K562 (cell line): ENCODE measurements around the gene CDAN1. TPM values are rescaled to one million over a fixed set of nuclear protein-coding genes. Genes with fewer than 3 reads are reported as not detected.

Experiments
- ATAC-seq: fragments of 200-7000 bp; cut with Tn5 transposase; 3 replicates; pipeline ENCODE4 v1.9.1; 2020; ENCODE audit warnings: moderate library complexity
- BruUV-seq: library from RNA; stranded (reverse); fragments of 400-500 nt; replicated peaks from 2 replicates; lab custom pipeline; 2021; lab: Mats Ljungman, UMichigan
- CTCF ChIA-PET: fragments of 300-600 bp; formaldehyde crosslinking; extraction: SDS; loops from one replicate; lab custom pipeline; 2021; ENCODE audit warnings: low intra/inter-chr PET ratio; lab: Yijun Ruan, JAX
- POLR2A ChIA-PET: fragments of 300-600, 350-650 bp; sonication (Branson Sonifier 250); formaldehyde crosslinking; extraction: SDS; loops from one replicate; lab custom pipeline; 2021; ENCODE audit warnings: antibody characterized with exemption, inconsistent platforms; lab: Yijun Ruan, JAX
- DNase-seq, 4 experiments: peaks; one replicate each; pipeline versions ENCODE4 v3.0.0 to v3.0.0-alpha.2; 2011 to 2018; ENCODE audit warnings: low spot score in 3 of 4, mixed read lengths in 3 of 4; ENCODE audit errors: extremely low read depth in 1 of 4
- FAIRE-seq: peaks from 2 replicates; lab custom pipeline; 2011; peaks lifted over from hg19 to GRCh38; lab: Jason Lieb, UNC
- H2AFZ ChIP-seq: 2 replicates; pipeline ENCODE4 v1.6.0; 2011; ENCODE audit warnings: low read depth, low read length, control low read depth, inconsistent platforms
- H3K27ac ChIP-seq: fragments of 200-600 bp; 3 replicates; pipeline ENCODE4 v1.8.0; 2011; ENCODE audit warnings: low read depth, mild to moderate bottlenecking, control low read depth, inconsistent platforms, low read length, moderate library complexity, mixed read lengths; ENCODE audit errors: extremely low read depth
- H3K27me3 ChIP-seq, 2 experiments: fragments of 300-600 bp in 1 of 2; 2 replicates in 1 of 2; 3 replicates in 1 of 2; pipeline versions ENCODE4 v1.6.0 to v1.8.0; 2011; ENCODE audit warnings: inconsistent platforms in 2 of 2, low read length in 2 of 2, mild to moderate bottlenecking in 1 of 2, mixed read lengths in 1 of 2, moderate library complexity in 1 of 2; ENCODE audit not compliant: control insufficient read depth in 2 of 2, insufficient read depth in 2 of 2
- H3K36me3 ChIP-seq: fragments of 300-600 bp; 3 replicates; pipeline ENCODE4 v1.8.0; 2011; ENCODE audit warnings: mild to moderate bottlenecking, low read length, inconsistent platforms; ENCODE audit not compliant: control insufficient read depth, insufficient read depth
- H3K4me1 ChIP-seq, 2 experiments: fragments of 200-600 bp in 1 of 2; replicated peaks in 1 of 2; 2 replicates in 1 of 2; 3 replicates in 1 of 2; pipeline versions ENCODE4 v1.5.1 to v1.8.0; 2011; ENCODE audit warnings: inconsistent platforms in 2 of 2, low read length in 2 of 2, mild to moderate bottlenecking in 1 of 2, mixed read lengths in 1 of 2, moderate library complexity in 1 of 2; ENCODE audit not compliant: control insufficient read depth in 2 of 2, insufficient read depth in 2 of 2
- H3K4me2 ChIP-seq: 2 replicates; pipeline ENCODE4 v1.6.1; 2011; ENCODE audit warnings: low read length, control low read depth, inconsistent platforms, mixed read lengths; ENCODE audit not compliant: insufficient read depth
- H3K4me3 ChIP-seq: fragments of 200-600 bp; sonication (generic), shearing (Covaris generic); 2 replicates; pipeline ENCODE4 v1.5.1; 2016; ENCODE audit warnings: control low read depth, inconsistent platforms
- H3K79me2 ChIP-seq: fragments of 200-600 bp; 3 replicates; pipeline ENCODE4 v1.8.0; 2011; ENCODE audit warnings: low read length, inconsistent platforms; ENCODE audit not compliant: control insufficient read depth, insufficient read depth
- H3K9ac ChIP-seq, 2 experiments: 2 replicates each; pipeline versions ENCODE4 v1.6.0 to v1.6.1; 2011; ENCODE audit warnings: low read depth in 2 of 2, low read length in 2 of 2, control low read depth in 1 of 2, inconsistent platforms in 1 of 2, mild to moderate bottlenecking in 1 of 2, mixed read lengths in 1 of 2; ENCODE audit not compliant: insufficient read depth in 1 of 2
- H3K9me1 ChIP-seq: one replicate; pipeline ENCODE4 v1.6.0; 2011; ENCODE audit warnings: inconsistent platforms, mild to moderate bottlenecking, low read length, moderate library complexity; ENCODE audit not compliant: control insufficient read depth, insufficient read depth
- H3K9me3 ChIP-seq: replicated peaks from 2 replicates; pipeline ENCODE4 v1.5.1; 2011; ENCODE audit warnings: low read depth, low read length, inconsistent platforms; ENCODE audit not compliant: control insufficient read depth, insufficient read depth
- H4K20me1 ChIP-seq: replicated peaks from 2 replicates; pipeline ENCODE4 v1.6.1; 2011; ENCODE audit warnings: low read length, inconsistent platforms, mixed read lengths; ENCODE audit not compliant: control insufficient read depth, insufficient read depth
- ATF7 ChIP-seq: fragments of 450-650 bp; IDR thresholded peaks from 2 replicates; pipeline ENCODE4 v1.7.1; 2014; ENCODE audit warnings: mild to moderate bottlenecking, moderate library complexity
- NFYB ChIP-seq: IDR thresholded peaks from 2 replicates; pipeline ENCODE4 v1.6.1; 2011; ENCODE audit warnings: mild to moderate bottlenecking, moderate library complexity; ENCODE audit not compliant: insufficient read length; ENCODE audit errors: extremely low read depth
- ZBTB40 ChIP-seq, 2 experiments: fragments of 450-650 bp in 1 of 2; sonication (generic) in 1 of 2; formaldehyde crosslinking in 1 of 2; IDR thresholded peaks; 2 replicates each; pipeline versions ENCODE4 v1.7.1 to v1.9.0; 2016 to 2022; ENCODE audit warnings: inconsistent platforms in 1 of 2, mild to moderate bottlenecking in 1 of 2, missing genetic modification reagents in 1 of 2
- WGBS: fragments of 100-300 bp; shearing (Covaris generic); methylation state at CpG from one replicate; pipeline ENCODE4 v1.1.6; 2016; ENCODE audit warnings: low coverage, mixed read lengths; ENCODE audit not compliant: insufficient coverage; ENCODE audit errors: missing lambda C conversion rate; 5-methylcytosine and 5-hydroxymethylcytosine counted together
- in situ Hi-C: fragments of 300-500 bp; cut with MboI; formaldehyde crosslinking; loops from 4 replicates; pipeline ENCODE4 v1.15.0; 2018; ENCODE audit warnings: inconsistent platforms, mixed read lengths
- intact Hi-C: fragments of 100-400 bp; cut with micrococcal nuclease; formaldehyde crosslinking; loops from 2 replicates; pipeline ENCODE4 v1.14.2; 2022
- polyA plus RNA-seq, 8 experiments: library from polyadenylated mRNA; depleted of rRNA in 4 of 8; stranded (reverse) in 5 of 8; unstranded in 3 of 8; fragments of >200 nt; fragmentation: Nextera tagmentation in 2 of 8; fragmentation: Illumina TruSeq in 1 of 8; extraction: Ambion mirVana in 2 of 8; extraction: Trizol in 1 of 8; gene quantifications; 2 replicates each; pipeline versions ENCODE4 v1.2.1 to v1.2.3, GENCODE V29; 2011 to 2014; ENCODE audit warnings: inconsistent platforms in 1 of 8, missing spikeins in 1 of 8
- total RNA-seq, 7 experiments: library from RNA; depleted of rRNA in 6 of 7; stranded (reverse); fragments of >200 nt in 6 of 7; fragmentation: Illumina TruSeq in 2 of 7; extraction: Trizol in 2 of 7; gene quantifications; 2 replicates each; pipeline versions ENCODE4 v1.2.1 to v1.2.3, GENCODE V29; 2011 to 2021; ENCODE audit warnings: low replicate concordance in 1 of 7

CDAN1 gene
- total and polyA plus RNA-seq, 9 of the 15 experiments (the other 6 are each of a cell fraction or from before 2014, with no cell fraction given) = 1.6 to 34.4 (median 13.8) TPM

- no peak for ATAC-seq
- TF ChIP-seq ATF7 (no peak), NFYB (no peak), ZBTB40 (IDR thresholded peaks at IDR 0.05) (peak; percentile 94), ZBTB40 (CRISPR knock-in tag; IDR thresholded peaks at IDR 0.05) (peak; percentile 89)
- Histone ChIP-seq H3K9ac (no peak overlapping the region), H3K4me1 (no peaks in the 10 kb centered on the region), H4K20me1 (no peaks in the 10 kb centered on the region), H3K9me1 (no peaks in the 10 kb centered on the region), H3K4me3 (no peak overlapping the region), H3K4me2 (no peak overlapping the region), H3K27ac (no peak overlapping the region), H3K27me3 (no peaks in the 10 kb centered on the region), H2AFZ (no peak overlapping the region; the same call in 1 of the 2 replicates), H3K36me3 (no peaks in the 10 kb centered on the region), H3K9me3 (no peaks in the 10 kb centered on the region), H3K79me2 (no peaks in the 10 kb centered on the region)
- in situ Hi-C loops = no loop called here
- WGBS = 43% methylated on average over 3 of the region's 3 CpGs
- intact Hi-C loops = loop anchor here (10.0 kb wide), 1 partner anchor 577 kb away; no protein-coding TSS in a partner anchor
- ChIA-PET POLR2A (interaction anchor here (0.6 kb wide), 1 partner anchor 219 kb away, joined by 4 read pairs; no protein-coding TSS in a partner anchor), CTCF (interaction anchor here (1.1 kb wide), 1 partner anchor 490 kb away, joined by 3 read pairs; no protein-coding TSS in a partner anchor)
- no peak for DNase-seq
- no peak for FAIRE-seq
- BruUV-seq = no TSS peak
These were observed 28.9 kb downstream of the CDAN1 start for GRCh38 chr15:42707873-42708544.
